ENCODE data around the gene KCNG2. TPM values are rescaled to one million over a fixed set of nuclear protein-coding genes. Genes with fewer than 3 reads are reported as not detected.
A peak's percentile ranks its signal among the peaks of the same experiment; 100 is the strongest.

KCNG2 gene
- total and polyA plus RNA-seq, 2 of the 13 experiments (the other 11 are each of a cell fraction or from before 2014, with no cell fraction given) = not detected

- no peaks in the 10 kb centered on the region for H3K79me2 ChIP-seq (ENCODE audit: insufficient read depth, low read length)
- no peak overlapping the region for H3K9ac ChIP-seq (ENCODE audit: insufficient read depth, low read depth, low read length)
- peak; percentile 56 for TF ChIP-seq AGO2 (optimal IDR thresholded peaks at IDR 0.05; ENCODE audit: low read depth, low read length)
- no peak for TF ChIP-seq HOXA7 (CRISPR knock-in tag; IDR thresholded peaks at IDR 0.05)
- no peak for TF ChIP-seq ZFP36L1 (CRISPR knock-in tag; IDR thresholded peaks at IDR 0.05)
- no peak for TF ChIP-seq TBX3 (IDR thresholded peaks at IDR 0.05; ENCODE audit: borderline replicate concordance)
- TF ChIP-seq MAFK (conservative IDR thresholded peaks at IDR 0.05 in 1 of 2, IDR thresholded peaks at IDR 0.05 in 1 of 2; ENCODE audit: low read length in 2 of 2) = no peak
- ChIA-PET POLR2A (no interaction called here), CTCF (ENCODE audit: low intra/inter-chr PET ratio, low total read pairs) (no interaction called here)
- H3K27ac ChIP-seq (ENCODE audit: extremely low read length, insufficient read depth, low read length) = no peak overlapping the region
- no peaks in the 10 kb centered on the region for H3K9me3 ChIP-seq (ENCODE audit: low read length)
- H3K36me3 ChIP-seq (replicated peaks in 1 of 2; ENCODE audit: control insufficient read depth in 1 of 2, insufficient read depth in 2 of 2, low read length in 2 of 2) = peaks cover 2 to 12% of the 10 kb centered on the region in 2 experiments; a peak in 2 of 5 replicates
- H4K20me1 ChIP-seq (ENCODE audit: insufficient read depth, low read length) = no peaks in the 10 kb centered on the region
- no peaks in the 10 kb centered on the region for H3K4me1 ChIP-seq (ENCODE audit: insufficient read depth, low read length)
- H3K4me3 ChIP-seq (replicated peaks in 1 of 3; ENCODE audit: insufficient read depth in 1 of 3, low read depth in 2 of 3, low read length in 3 of 3) = no peak overlapping the region
- in situ Hi-C loops (cut with HindIII; ENCODE audit: extremely low pct_ligation_motif_present, low pct_unique_long_range_greater_than_20kb) = no loop called here
- DNase-seq (ENCODE audit: low spot score) (no peak), FAIRE-seq (no peak), ATAC-seq (no peak)
- intact Hi-C loops (cut with micrococcal nuclease; ENCODE audit: unreplicated experiment) = no loop called here
- no peak overlapping the region for H3K4me2 ChIP-seq (ENCODE audit: low read depth, low read length)
- WGBS (ENCODE audit: low lambda C conversion rate) = 95% methylated on average over 18 of the region's 31 CpGs
- no peaks in the 10 kb centered on the region for H3K27me3 ChIP-seq (ENCODE audit: control insufficient read depth in 1 of 2, insufficient read depth in 2 of 2, low read length in 2 of 2)
- no TSS peak for BruUV-seq (replicated peaks)
- H2AFZ ChIP-seq (ENCODE audit: low read length) = no peak overlapping the region
Measured at GRCh38 chr18:79755496-79756142, 42.1 kb upstream of the KCNG2 start.

DNA sequence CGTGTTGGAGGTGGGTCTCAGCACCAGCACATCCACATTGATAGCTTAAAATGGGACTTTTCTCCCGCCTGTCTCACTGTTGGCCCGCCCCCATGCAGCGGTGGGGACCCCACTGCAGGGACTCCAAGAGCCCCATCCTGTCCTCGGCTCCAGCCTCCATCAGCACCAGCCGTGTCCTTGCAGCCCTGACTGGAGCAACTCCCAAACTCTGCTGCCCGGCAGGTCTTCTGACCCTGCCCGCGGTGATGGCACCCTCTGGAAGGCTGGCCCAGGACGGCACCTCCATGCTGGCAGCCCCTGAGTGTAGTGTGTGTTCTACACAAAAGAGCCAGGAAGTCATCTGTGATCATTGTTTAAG, 41.6 kb upstream of the KCNG2 start:
- Histone ChIP-seq H3K4me1 (ENCODE audit: insufficient read depth, low read length) (no peaks in the 10 kb centered on the region), H3K4me3 (replicated peaks in 1 of 3; ENCODE audit: insufficient read depth in 1 of 3, low read depth in 2 of 3, low read length in 3 of 3) (no peak overlapping the region), H3K27ac (ENCODE audit: extremely low read length, insufficient read depth, low read length) (no peak overlapping the region), H3K9me3 (ENCODE audit: low read length) (no peaks in the 10 kb centered on the region), H4K20me1 (ENCODE audit: insufficient read depth, low read length) (no peaks in the 10 kb centered on the region), H3K9ac (ENCODE audit: insufficient read depth, low read depth, low read length) (no peak overlapping the region), H3K27me3 (ENCODE audit: control insufficient read depth in 1 of 2, insufficient read depth in 2 of 2, low read length in 2 of 2) (no peaks in the 10 kb centered on the region), H3K4me2 (ENCODE audit: low read depth, low read length) (no peak overlapping the region), H3K79me2 (ENCODE audit: insufficient read depth, low read length) (no peaks in the 10 kb centered on the region), H2AFZ (ENCODE audit: low read length) (no peak overlapping the region), H3K36me3 (replicated peaks in 1 of 2; ENCODE audit: control insufficient read depth in 1 of 2, insufficient read depth in 2 of 2, low read length in 2 of 2) (peaks cover 2 to 12% of the 10 kb centered on the region in 2 experiments; a peak in 2 of 5 replicates)
- WGBS (ENCODE audit: low lambda C conversion rate) = 97% methylated on average over 6 of the region's 10 CpGs
- BruUV-seq (replicated peaks) = no TSS peak
- ATAC-seq (no peak), DNase-seq (ENCODE audit: low spot score) (no peak), FAIRE-seq (no peak)
- TF ChIP-seq, protein P1, sequence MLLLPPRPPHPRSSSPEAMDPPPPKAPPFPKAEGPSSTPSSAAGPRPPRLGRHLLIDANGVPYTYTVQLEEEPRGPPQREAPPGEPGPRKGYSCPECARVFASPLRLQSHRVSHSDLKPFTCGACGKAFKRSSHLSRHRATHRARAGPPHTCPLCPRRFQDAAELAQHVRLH (CRISPR knock-in tag; IDR thresholded peaks at IDR 0.05; ENCODE audit: borderline replicate concordance, low read depth) = no peak
- TF ChIP-seq NFKBIZ (CRISPR knock-in tag; IDR thresholded peaks at IDR 0.05) (no peak), KLF16 (CRISPR knock-in tag; IDR thresholded peaks at IDR 0.05) (no peak), ZNF816 (CRISPR knock-in tag; IDR thresholded peaks at IDR 0.05; ENCODE audit: borderline replicate concordance) (no peak), MXD3 (CRISPR knock-in tag; IDR thresholded peaks at IDR 0.05) (no peak), ZNF780A (CRISPR knock-in tag; IDR thresholded peaks at IDR 0.05) (no peak), ZNF224 (CRISPR knock-in tag; IDR thresholded peaks at IDR 0.05) (no peak)
- CTCF ChIA-PET (ENCODE audit: low intra/inter-chr PET ratio, low total read pairs) = no interaction called here
- POLR2A ChIA-PET = no interaction called here
- intact Hi-C loops (cut with micrococcal nuclease; ENCODE audit: unreplicated experiment) (no loop called here), in situ Hi-C loops (cut with HindIII; ENCODE audit: extremely low pct_ligation_motif_present, low pct_unique_long_range_greater_than_20kb) (no loop called here)

All from HepG2 (cell line).